Measurements from ENCODE around the gene CLIP1.

- TF ChIP-seq GATA2 (IDR thresholded peaks at IDR 0.05; ENCODE audit: low read depth, low read length) (no peak), GATA3 (IDR thresholded peaks at IDR 0.05; ENCODE audit: low read depth, low read length) (no peak)
These were observed 94.7 kb downstream of the CLIP1 start for GRCh38 chr12:122327494-122328385.
